ENCODE measurements around the gene SFXN1. TPM values are rescaled to one million over a fixed set of nuclear protein-coding genes. Genes with fewer than 3 reads are reported as not detected.

The SFXN1 gene
- total RNA-seq, 3 donors from 2014 or later (not counting 1 experiment from before 2014, with no cell fraction given), result 30.3 to 55.2 (median 44.0) TPM

DNA sequence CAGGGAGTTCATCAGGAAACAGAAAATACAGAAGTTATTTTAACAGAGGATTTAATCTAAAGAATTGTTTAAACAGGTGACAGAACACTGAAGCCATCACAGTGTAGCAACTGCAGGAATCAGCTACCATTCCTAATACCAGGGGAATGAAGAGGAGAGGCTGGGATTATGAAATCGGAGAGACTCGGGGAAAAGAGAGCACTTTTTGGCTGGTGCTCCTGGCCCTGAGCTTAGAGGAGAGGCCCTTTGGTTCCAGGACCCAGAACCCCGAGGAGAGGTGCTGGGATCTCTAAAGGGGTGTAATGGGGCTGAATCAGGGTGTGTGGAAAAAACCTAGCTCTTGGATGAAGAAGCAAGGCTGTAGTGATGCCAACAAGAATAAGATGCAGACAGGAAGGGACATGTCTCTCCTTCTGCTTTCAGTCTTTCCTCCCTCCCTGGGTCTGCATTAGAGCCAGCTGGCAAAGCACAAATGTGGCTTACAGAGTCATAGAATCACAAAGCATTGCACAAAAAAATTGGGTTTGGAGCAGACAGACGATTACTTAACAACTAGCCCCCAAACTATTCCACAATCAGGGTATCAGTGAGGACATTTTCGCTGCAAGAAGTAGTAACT lies 11.6 kb upstream of the SFXN1 start:
- intact Hi-C loops (cut with micrococcal nuclease), result no loop called here
- DNase-seq (no peak), ATAC-seq (no peak)
- TF ChIP-seq, protein P1, sequence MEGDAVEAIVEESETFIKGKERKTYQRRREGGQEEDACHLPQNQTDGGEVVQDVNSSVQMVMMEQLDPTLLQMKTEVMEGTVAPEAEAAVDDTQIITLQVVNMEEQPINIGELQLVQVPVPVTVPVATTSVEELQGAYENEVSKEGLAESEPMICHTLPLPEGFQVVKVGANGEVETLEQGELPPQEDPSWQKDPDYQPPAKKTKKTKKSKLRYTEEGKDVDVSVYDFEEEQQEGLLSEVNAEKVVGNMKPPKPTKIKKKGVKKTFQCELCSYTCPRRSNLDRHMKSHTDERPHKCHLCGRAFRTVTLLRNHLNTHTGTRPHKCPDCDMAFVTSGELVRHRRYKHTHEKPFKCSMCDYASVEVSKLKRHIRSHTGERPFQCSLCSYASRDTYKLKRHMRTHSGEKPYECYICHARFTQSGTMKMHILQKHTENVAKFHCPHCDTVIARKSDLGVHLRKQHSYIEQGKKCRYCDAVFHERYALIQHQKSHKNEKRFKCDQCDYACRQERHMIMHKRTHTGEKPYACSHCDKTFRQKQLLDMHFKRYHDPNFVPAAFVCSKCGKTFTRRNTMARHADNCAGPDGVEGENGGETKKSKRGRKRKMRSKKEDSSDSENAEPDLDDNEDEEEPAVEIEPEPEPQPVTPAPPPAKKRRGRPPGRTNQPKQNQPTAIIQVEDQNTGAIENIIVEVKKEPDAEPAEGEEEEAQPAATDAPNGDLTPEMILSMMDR (IDR thresholded peaks at IDR 0.05), result no peak
- Mint-ChIP-seq H3K27me3 (ENCODE audit: low read depth in 2 of 2) (peaks cover 17 to 27% of the 10 kb centered on the region in 2 donors), H3K4me1 (peaks cover 5 to 6% of the 10 kb centered on the region in 2 donors), H3K4me3 (no peak overlapping the region), H3K9me3 (no peaks in the 10 kb centered on the region), H3K36me3 (no peaks in the 10 kb centered on the region), H3K27ac (no peak overlapping the region)
- Histone ChIP-seq H3K36me3 (ENCODE audit: control insufficient read depth, insufficient read depth, low read length) (no peaks in the 10 kb centered on the region), H3K27me3 (ENCODE audit: control insufficient read depth, insufficient read depth, low read length) (no peaks in the 10 kb centered on the region), H3K9me3 (ENCODE audit: control insufficient read depth, insufficient read depth, low read length) (no peaks in the 10 kb centered on the region), H3K4me3 (ENCODE audit: low read length) (no peak overlapping the region), H3K27ac (ENCODE audit: low read length) (no peak overlapping the region), H3K4me1 (ENCODE audit: control insufficient read depth, insufficient read depth, low read length) (peaks cover 5% of the 10 kb centered on the region)
- WGBS (ENCODE audit: insufficient coverage), result 78% methylated on average over 5 of the region's 5 CpGs

DNA sequence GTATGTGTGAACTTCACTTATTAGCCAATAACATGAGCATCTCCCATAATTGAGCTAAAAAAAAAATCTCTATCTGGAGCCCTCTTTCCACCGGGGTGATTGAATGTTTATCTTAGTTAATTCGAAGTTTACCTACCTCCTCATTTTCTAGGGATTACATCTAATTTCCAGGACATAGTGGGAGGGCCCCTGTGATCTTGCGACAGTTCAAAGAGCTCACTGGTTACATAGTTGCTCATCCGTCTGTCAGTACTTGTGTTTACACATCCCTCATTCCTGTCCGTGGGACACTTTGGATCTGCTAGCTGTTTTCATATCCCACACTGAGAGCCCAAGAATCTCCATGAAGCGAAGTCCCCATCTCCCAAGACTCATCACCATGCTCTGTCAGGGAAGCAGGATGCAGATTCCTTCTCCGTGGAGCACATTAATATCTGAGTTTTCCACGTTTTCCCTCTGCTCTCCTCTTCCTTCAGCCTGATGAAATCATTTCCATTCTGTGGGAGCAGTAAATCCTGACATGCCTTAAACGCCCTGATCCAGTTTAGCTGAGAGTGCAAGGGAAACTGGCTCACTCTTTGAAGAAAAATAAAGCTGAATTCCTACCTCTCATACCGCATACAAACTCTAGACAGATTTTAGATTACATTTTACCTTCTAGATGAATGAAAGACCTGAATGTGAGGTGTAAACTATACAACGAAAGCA lies 10.2 kb upstream of the SFXN1 start:
- no peak overlapping the region for H3K27ac ChIP-seq (ENCODE audit: low read length)
- H3K27me3 ChIP-seq (ENCODE audit: control insufficient read depth, insufficient read depth, low read length), result no peaks in the 10 kb centered on the region
- H3K4me3 ChIP-seq (ENCODE audit: low read length), result no peak overlapping the region
- ATAC-seq, result no peak
- H3K36me3 ChIP-seq (ENCODE audit: control insufficient read depth, insufficient read depth, low read length), result no peaks in the 10 kb centered on the region
- TF ChIP-seq, protein P1 (IDR thresholded peaks at IDR 0.05), result no peak
- WGBS (ENCODE audit: insufficient coverage), result 69% methylated on average over 10 of the region's 11 CpGs
- Mint-ChIP-seq H3K4me3 (no peak overlapping the region), H3K4me1 (peaks cover 5 to 6% of the 10 kb centered on the region in 2 donors), H3K27me3 (ENCODE audit: low read depth in 2 of 2) (peaks cover 17 to 28% of the 10 kb centered on the region in 2 donors), H3K9me3 (no peaks in the 10 kb centered on the region), H3K36me3 (no peaks in the 10 kb centered on the region), H3K27ac (no peak overlapping the region)
- H3K9me3 ChIP-seq (ENCODE audit: control insufficient read depth, insufficient read depth, low read length), result no peaks in the 10 kb centered on the region
- peaks cover 5% of the 10 kb centered on the region for H3K4me1 ChIP-seq (ENCODE audit: control insufficient read depth, insufficient read depth, low read length)
- no peak for DNase-seq
- intact Hi-C loops (cut with micrococcal nuclease), result no loop called here

DNA sequence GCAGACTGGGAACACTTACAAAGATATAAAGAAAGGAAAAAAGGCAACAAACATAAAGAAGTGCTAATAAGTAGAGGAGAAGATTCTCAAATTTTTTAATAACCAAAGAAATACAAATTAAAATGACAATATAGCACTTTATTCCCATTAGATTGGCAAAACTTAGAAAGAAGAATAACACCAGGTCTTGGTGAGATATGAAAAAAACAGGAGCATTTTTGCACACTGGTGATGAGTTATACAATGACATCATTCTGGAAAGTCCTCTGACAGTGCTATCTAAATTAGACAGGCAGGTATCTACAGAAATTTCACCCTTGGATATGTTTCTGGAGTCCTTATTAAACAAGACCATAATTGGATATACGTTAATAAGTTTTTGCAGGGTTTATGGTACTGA lies 9.5 kb upstream of the SFXN1 start:
- H3K27me3 ChIP-seq (ENCODE audit: control insufficient read depth, insufficient read depth, low read length), result no peaks in the 10 kb centered on the region
- no peak overlapping the region for H3K27ac Mint-ChIP-seq
- H3K9me3 ChIP-seq (ENCODE audit: control insufficient read depth, insufficient read depth, low read length), result no peaks in the 10 kb centered on the region
- H3K9me3 Mint-ChIP-seq, result no peaks in the 10 kb centered on the region
- no CpG with 5 or more reads among the region's 1 CpG for WGBS (ENCODE audit: insufficient coverage)
- H3K4me1 ChIP-seq (ENCODE audit: control insufficient read depth, insufficient read depth, low read length), result peaks cover 5% of the 10 kb centered on the region
- H3K4me1 Mint-ChIP-seq, result peaks cover 5 to 6% of the 10 kb centered on the region in 2 donors
- H3K27me3 Mint-ChIP-seq (ENCODE audit: low read depth in 2 of 2), result peaks cover 21 to 28% of the 10 kb centered on the region in 2 donors
- ATAC-seq (no peak), DNase-seq (no peak)
- H3K36me3 ChIP-seq (ENCODE audit: control insufficient read depth, insufficient read depth, low read length), result no peaks in the 10 kb centered on the region
- H3K27ac ChIP-seq (ENCODE audit: low read length), result no peak overlapping the region
- intact Hi-C loops (cut with micrococcal nuclease), result no loop called here
- no peak overlapping the region for H3K4me3 ChIP-seq (ENCODE audit: low read length)
- no peak overlapping the region for H3K4me3 Mint-ChIP-seq
- no peaks in the 10 kb centered on the region for H3K36me3 Mint-ChIP-seq
- TF ChIP-seq, protein P1 (IDR thresholded peaks at IDR 0.05), result no peak
